ENCODE data around the gene PDE4B.

The PDE4B gene

GRCh38 chr1:66346057-66346795, 553.5 kb downstream of the PDE4B start:
- in situ Hi-C loops (cut with HindIII; ENCODE audit: low sequenced_read_pairs) = loop anchor here (5.0 kb wide), 1 partner anchor 84 kb away; no protein-coding TSS in a partner anchor

GRCh38 chr1:66346873-66347272, 554.2 kb downstream of the PDE4B start:
- in situ Hi-C loops (cut with HindIII; ENCODE audit: low sequenced_read_pairs) = loop anchor here (5.0 kb wide), 1 partner anchor 85 kb away; no protein-coding TSS in a partner anchor

GRCh38 chr1:66348776-66349175, 556.1 kb downstream of the PDE4B start:
- in situ Hi-C loops (cut with HindIII; ENCODE audit: low sequenced_read_pairs) = loop anchor here (5.0 kb wide), 1 partner anchor 86 kb away; no protein-coding TSS in a partner anchor

GRCh38 chr1:66349242-66349641, 556.5 kb downstream of the PDE4B start:
- in situ Hi-C loops (cut with HindIII; ENCODE audit: low sequenced_read_pairs) = loop anchor here (5.0 kb wide), 1 partner anchor 87 kb away; no protein-coding TSS in a partner anchor

- in situ Hi-C loops (cut with HindIII; ENCODE audit: low sequenced_read_pairs) = no loop called here
Measured at GRCh38 chr1:66350001-66350547, 557.4 kb downstream of the PDE4B start.

GRCh38 chr1:66351478-66351877, 558.8 kb downstream of the PDE4B start:
- in situ Hi-C loops (cut with HindIII; ENCODE audit: low sequenced_read_pairs) = no loop called here

- in situ Hi-C loops (cut with HindIII; ENCODE audit: low sequenced_read_pairs) = no loop called here
Measured at GRCh38 chr1:66351913-66352312, 559.2 kb downstream of the PDE4B start.

GRCh38 chr1:66352792-66353191, 560.1 kb downstream of the PDE4B start:
- in situ Hi-C loops (cut with HindIII; ENCODE audit: low sequenced_read_pairs) = no loop called here

- in situ Hi-C loops (cut with HindIII; ENCODE audit: low sequenced_read_pairs) = no loop called here
Measured at GRCh38 chr1:66353257-66353656, 560.6 kb downstream of the PDE4B start.

- in situ Hi-C loops (cut with HindIII; ENCODE audit: low sequenced_read_pairs) = no loop called here
Measured at GRCh38 chr1:66354311-66355201, 561.9 kb downstream of the PDE4B start.

GRCh38 chr1:66355756-66356155, 563.1 kb downstream of the PDE4B start:
- in situ Hi-C loops (cut with HindIII; ENCODE audit: low sequenced_read_pairs) = no loop called here

GRCh38 chr1:66356605-66357004, 563.9 kb downstream of the PDE4B start:
- in situ Hi-C loops (cut with HindIII; ENCODE audit: low sequenced_read_pairs) = no loop called here

- in situ Hi-C loops (cut with HindIII; ENCODE audit: low sequenced_read_pairs) = no loop called here
Measured at GRCh38 chr1:66357021-66357420, 564.3 kb downstream of the PDE4B start.

- in situ Hi-C loops (cut with HindIII; ENCODE audit: low sequenced_read_pairs) = no loop called here
Measured at GRCh38 chr1:66357478-66358197, 564.9 kb downstream of the PDE4B start.

- in situ Hi-C loops (cut with HindIII; ENCODE audit: low sequenced_read_pairs) = no loop called here
Measured at GRCh38 chr1:66359269-66359668, 566.6 kb downstream of the PDE4B start.

GRCh38 chr1:66359815-66360214, 567.1 kb downstream of the PDE4B start:
- in situ Hi-C loops (cut with HindIII; ENCODE audit: low sequenced_read_pairs) = no loop called here

GRCh38 chr1:66360285-66360724, 567.6 kb downstream of the PDE4B start:
- in situ Hi-C loops (cut with HindIII; ENCODE audit: low sequenced_read_pairs) = no loop called here

- in situ Hi-C loops (cut with HindIII; ENCODE audit: low sequenced_read_pairs) = loop anchor here (5.0 kb wide), 2 partner anchors 73 to 87 kb away; no protein-coding TSS in a partner anchor
Measured at GRCh38 chr1:66364578-66365391, 572.1 kb downstream of the PDE4B start.

GRCh38 chr1:66365635-66366034, 572.9 kb downstream of the PDE4B start:
- in situ Hi-C loops (cut with HindIII; ENCODE audit: low sequenced_read_pairs) = loop anchor here (5.0 kb wide), 2 partner anchors 72 to 88 kb away; no protein-coding TSS in a partner anchor

GRCh38 chr1:66366634-66367033, 573.9 kb downstream of the PDE4B start:
- in situ Hi-C loops (cut with HindIII; ENCODE audit: low sequenced_read_pairs) = loop anchor here (5.0 kb wide), 2 partner anchors 71 to 89 kb away; no protein-coding TSS in a partner anchor
